GM12872 (cell line): ENCODE measurements around the gene CAMKK1.

ENCODE experiments used
- TF ChIP-seq, protein P1 (sequence below): IDR thresholded peaks from 3 replicates; pipeline ENCODE4 v1.5.1; 2011; ENCODE audit warnings: low read depth, mild to moderate bottlenecking, low read length, moderate library complexity; ENCODE audit not compliant: insufficient read depth

Gene CAMKK1

DNA sequence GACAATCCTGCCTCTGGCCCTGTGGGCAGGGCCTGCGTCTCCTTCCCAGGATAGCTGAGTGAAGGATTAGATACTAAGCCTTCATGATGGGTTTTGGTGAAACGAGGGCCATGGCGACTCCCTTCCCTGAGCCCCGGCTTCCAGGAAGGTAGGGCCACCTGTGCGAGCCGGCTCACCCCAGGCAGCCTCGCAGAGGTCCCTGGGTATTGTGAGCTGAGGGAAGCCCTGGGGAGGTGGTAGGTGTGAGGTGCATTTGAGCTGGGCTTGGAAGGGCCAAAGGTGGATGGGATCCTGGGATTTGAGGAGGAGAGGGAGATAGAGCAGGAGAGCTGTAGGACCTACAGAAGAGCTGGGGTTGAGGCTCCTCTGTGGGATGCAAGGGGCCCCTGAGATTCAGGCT is 29.9 kb upstream of the CAMKK1 start:
- TF ChIP-seq, protein P1, sequence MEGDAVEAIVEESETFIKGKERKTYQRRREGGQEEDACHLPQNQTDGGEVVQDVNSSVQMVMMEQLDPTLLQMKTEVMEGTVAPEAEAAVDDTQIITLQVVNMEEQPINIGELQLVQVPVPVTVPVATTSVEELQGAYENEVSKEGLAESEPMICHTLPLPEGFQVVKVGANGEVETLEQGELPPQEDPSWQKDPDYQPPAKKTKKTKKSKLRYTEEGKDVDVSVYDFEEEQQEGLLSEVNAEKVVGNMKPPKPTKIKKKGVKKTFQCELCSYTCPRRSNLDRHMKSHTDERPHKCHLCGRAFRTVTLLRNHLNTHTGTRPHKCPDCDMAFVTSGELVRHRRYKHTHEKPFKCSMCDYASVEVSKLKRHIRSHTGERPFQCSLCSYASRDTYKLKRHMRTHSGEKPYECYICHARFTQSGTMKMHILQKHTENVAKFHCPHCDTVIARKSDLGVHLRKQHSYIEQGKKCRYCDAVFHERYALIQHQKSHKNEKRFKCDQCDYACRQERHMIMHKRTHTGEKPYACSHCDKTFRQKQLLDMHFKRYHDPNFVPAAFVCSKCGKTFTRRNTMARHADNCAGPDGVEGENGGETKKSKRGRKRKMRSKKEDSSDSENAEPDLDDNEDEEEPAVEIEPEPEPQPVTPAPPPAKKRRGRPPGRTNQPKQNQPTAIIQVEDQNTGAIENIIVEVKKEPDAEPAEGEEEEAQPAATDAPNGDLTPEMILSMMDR: no peak

DNA sequence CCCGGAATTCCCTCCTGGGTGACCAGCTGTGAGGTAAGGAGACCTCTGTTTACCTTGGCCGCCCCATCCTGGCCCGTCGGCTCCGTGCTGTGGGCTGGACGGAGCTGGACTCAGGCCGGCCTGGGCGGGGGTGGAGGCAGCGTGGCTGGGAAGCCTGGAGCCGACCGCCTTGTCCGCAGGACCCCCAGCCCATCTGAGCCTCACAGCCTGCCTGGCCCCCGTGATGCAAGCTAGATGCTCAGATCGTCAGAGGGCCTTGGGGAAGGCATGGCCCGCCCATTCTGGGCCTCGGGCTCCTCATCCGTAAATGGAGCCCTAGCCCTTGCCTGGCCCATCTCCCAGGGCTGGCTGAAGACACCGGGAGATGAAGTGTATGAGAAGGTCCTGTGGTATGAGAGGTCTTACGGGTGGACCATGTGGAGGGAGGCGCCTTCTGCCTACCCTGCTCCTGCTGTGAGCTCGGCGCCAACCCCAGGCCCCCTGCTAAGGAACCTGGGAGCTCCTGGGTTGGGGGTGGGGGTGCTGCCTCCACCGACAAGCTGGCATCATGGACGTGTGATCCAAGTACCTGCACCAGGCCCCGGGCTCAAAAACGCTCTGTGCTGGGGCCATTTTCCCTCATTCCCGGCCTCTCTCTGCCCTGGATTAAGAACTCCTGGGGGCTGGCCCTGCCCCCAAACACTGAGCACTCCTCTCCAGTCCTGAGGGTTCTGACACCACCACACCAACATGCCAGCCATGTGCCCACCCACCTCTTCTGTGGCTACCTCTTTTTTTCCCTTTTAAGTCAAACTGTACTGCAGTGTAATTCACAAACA is 28.9 kb upstream of the CAMKK1 start:
- TF ChIP-seq, protein P1: no peak

DNA sequence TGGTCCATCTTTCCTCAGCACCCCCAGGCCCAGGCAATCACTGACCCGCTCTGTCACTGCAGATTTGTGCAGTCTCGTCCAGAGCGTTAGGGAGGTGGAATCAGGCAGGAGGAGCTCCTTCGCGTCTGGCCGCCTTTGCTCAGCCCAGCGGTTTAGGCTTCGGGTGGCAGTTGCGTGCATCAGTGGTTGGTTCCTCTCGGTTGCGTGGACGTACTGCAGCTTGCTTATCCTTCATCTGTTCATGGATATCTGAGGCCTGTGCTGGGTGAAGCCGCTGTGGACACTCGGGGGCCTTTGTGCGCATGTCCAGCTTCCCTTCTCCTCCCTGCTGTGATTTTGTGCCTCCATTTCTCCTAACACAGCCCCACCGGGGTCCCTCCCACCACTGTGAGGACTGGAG is 28.2 kb upstream of the CAMKK1 start:
- TF ChIP-seq, protein P1: no peak

DNA sequence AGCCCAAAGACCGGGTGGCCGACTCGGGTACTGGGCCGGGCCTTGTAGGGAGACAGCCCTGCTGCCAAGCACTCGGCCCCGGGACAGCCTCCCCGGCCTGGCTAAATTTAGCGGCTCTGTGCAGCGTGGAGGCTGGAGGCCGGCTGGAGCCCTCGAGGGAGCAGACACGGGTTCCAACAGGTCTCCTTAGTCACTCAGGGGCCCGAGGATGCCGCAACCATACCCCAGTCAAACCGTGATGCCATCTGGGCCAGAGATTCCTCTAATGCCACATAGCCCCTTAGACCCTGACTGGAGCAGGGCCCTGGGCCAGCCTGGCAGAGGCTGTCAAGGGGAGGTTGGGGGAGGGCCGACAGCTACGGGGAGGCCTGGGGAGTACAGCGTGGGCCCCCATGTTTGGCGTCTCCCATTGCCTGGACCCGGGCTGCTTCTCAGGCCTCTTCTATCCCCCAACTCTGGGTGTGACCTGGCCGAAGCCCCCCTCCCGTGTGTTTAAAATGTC is 26.3 kb upstream of the CAMKK1 start:
- TF ChIP-seq, protein P1: no peak

DNA sequence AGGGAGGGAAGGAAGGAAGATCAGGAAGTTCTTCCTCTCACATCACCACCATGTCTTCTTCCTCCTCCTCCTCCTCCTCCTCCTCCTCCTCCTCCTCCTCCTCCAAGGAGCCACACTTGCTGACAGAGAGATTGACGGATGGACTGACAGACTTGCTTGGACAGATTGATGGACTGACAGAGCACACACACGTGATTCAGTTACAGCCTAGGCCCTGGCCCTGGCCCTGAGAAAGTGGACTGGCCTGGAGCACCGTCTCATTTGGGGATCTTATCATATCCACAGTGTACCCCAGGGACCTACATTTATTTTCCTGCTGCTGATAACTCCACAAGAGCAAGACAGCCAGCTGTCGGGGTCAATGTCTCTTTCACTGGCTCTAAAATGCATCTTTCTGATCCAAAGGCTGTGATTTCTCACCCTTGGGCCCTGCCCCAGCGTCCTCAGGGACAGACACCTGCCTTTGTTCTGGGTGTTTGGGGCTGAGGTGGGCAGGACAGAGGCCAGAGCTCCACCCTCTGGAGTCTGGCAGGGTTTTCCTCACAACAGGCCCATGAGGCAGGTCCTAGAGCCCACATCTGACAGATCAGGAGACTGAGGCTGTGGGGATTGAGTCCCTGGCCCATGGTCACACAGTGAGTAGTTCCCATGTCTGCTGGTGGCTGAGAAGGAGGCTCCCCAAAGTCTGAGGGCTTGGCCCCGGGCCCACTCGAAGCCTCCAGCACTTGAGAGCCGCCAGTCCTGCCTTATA is 25.7 kb upstream of the CAMKK1 start:
- TF ChIP-seq, protein P1: no peak

DNA sequence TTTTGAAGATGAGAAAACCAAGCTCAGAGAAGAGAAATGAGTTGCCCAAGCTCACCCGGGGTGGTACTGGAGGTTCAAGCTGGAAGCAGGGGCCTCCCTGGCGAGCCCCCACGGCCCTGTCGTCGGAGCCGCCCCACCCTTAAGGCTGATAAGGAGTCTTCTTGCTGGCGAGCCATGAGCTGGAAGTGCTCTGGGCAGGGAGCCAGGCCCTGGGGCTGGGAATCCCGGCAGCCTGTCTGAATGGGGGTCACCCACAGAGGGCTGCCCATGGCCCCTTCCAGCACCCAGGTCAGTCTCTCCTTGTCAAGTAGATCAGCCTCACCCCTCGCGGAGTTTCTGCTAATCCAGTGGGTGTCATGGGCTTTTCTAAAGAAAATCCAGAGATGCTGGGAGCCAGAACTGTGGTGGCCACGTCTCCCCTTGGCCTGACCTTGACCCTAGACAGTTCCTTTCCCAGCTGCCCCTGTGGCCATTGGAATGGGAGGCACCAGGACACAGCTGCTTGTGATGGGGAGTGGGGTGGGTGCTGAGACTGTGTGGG is 24.6 kb upstream of the CAMKK1 start:
- TF ChIP-seq, protein P1: no peak

DNA sequence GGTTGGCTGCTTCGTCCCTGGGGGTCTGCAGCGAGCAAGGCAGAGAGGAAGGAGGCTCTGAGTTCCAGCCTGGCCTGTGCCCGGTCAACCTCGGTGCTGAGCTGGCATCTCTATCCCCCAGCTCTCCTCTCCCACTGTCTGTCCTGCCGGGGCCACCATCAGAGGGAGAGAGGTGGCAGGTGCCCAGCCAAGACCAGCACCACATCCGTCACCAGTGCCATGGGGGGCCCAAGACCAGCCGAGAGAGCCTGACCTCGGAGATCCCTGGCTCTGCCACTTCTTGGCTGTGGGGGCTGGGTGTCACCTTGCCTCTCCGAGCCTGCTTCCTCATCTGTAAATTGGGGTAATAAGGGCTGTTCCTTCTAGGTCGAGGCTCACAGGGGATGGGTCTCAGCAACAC is 24.0 kb upstream of the CAMKK1 start:
- TF ChIP-seq, protein P1: no peak
